Measurements from ENCODE around the gene NAA80.
"Not testable (repeated sequence)": the region's sequence is repeated elsewhere in the genome, so short reads cannot be mapped to it uniquely, and the experiment has no call there.

NAA80 gene

DNA sequence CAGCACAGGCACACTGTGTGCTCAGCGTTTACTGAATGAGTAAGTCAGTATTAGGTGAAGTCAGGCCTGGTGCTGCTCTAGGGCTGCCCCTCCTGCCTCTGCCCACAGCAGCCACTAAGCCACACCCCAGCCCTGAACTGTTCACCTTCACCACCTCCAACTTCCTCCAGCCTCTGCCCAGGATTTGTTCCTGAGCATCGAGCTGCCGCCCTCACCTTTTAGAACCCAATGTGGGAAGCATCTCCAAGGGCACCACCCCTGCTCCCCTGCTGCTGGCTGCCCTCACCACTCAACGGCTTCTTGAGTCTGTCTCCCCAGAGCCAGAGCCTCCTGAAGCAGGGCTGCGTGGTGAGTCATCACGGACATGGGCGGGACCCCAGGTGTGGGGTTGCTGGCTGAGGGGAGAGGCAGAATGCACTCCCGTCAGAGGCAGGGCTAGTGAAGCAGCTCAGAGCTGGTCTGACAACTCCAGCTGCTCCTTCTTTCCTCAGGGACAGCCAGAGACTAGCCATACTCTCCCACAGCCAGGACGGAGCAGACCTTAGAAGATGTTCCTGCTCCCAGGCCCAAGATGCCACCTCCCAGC is 17.5 kb upstream of the NAA80 start:
- intact Hi-C loops (cut with DNase I; ENCODE audit: low total_unique reads): no loop called here
- Histone ChIP-seq H3K27me3 (no peaks in the 10 kb centered on the region), H3K4me3 (no peak overlapping the region), H3K36me3 (peaks cover 0 to 24% (median 18%) of the 10 kb centered on the region in 3 donors), H3K27ac (no peak overlapping the region), H3K4me1 (peaks cover 0 to 45% (median 23%) of the 10 kb centered on the region in 4 donors), H3K9me3 (no peaks in the 10 kb centered on the region)
- DNase-seq: no peak
- TF ChIP-seq, protein P1, sequence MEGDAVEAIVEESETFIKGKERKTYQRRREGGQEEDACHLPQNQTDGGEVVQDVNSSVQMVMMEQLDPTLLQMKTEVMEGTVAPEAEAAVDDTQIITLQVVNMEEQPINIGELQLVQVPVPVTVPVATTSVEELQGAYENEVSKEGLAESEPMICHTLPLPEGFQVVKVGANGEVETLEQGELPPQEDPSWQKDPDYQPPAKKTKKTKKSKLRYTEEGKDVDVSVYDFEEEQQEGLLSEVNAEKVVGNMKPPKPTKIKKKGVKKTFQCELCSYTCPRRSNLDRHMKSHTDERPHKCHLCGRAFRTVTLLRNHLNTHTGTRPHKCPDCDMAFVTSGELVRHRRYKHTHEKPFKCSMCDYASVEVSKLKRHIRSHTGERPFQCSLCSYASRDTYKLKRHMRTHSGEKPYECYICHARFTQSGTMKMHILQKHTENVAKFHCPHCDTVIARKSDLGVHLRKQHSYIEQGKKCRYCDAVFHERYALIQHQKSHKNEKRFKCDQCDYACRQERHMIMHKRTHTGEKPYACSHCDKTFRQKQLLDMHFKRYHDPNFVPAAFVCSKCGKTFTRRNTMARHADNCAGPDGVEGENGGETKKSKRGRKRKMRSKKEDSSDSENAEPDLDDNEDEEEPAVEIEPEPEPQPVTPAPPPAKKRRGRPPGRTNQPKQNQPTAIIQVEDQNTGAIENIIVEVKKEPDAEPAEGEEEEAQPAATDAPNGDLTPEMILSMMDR (IDR thresholded peaks at IDR 0.05): no peak

DNA sequence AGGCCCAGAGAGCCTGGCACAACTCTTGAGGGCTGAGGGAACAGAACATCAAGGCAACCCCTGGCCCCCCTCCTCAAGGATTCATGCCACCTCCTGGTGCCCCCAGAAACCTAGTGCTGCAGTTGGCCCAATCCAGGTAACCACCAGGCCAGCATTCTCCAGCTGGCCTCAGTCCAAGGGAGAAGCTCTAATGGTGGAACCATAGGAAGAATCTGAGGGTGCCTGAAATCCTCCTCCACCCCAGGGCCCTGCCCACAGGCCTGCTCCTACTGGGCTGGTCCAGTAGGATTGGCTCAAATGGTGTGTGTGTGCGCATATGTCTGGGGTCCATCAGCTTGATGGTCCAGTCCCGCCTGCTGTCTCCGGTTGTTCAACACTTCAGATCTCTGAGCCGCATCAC is 15.6 kb upstream of the NAA80 start:
- Histone ChIP-seq H3K36me3 (peaks cover 0 to 24% (median 18%) of the 10 kb centered on the region in 3 donors), H3K9me3 (no peaks in the 10 kb centered on the region), H3K4me1 (peaks cover 0 to 33% (median 13%) of the 10 kb centered on the region in 4 donors), H3K4me3 (no peak overlapping the region), H3K27me3 (no peaks in the 10 kb centered on the region), H3K27ac (no peak overlapping the region)
- intact Hi-C loops (cut with DNase I; ENCODE audit: low total_unique reads): no loop called here
- DNase-seq: no peak
- TF ChIP-seq, protein P1 (IDR thresholded peaks at IDR 0.05): no peak

DNA sequence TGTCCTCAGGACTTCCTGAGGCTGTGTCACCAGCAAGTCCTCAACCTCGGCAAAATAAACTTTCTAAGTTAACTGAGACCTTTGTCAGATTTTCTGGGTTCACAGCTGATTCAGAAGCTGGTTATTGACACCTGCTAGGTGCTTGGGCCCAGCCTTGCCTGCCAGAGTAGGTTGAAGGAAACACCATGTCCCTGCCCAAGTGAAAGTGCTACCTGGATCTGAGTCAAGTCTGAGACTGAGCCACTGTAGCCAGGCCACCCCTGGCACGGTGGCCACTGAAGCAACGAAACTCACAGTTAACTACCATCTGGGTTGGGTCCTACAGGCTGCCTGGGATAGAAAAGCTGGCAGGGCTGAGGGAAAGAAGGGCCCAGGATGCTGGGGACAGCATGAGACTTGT is 15.1 kb upstream of the NAA80 start:
- H3K4me1 ChIP-seq: peaks cover 0 to 30% (median 9%) of the 10 kb centered on the region in 4 donors
- TF ChIP-seq, protein P1 (IDR thresholded peaks at IDR 0.05): no peak
- no peak for DNase-seq
- H3K9me3 ChIP-seq: no peaks in the 10 kb centered on the region
- no peaks in the 10 kb centered on the region for H3K27me3 ChIP-seq
- intact Hi-C loops (cut with DNase I; ENCODE audit: low total_unique reads): no loop called here
- no peak overlapping the region for H3K4me3 ChIP-seq
- peaks cover 0 to 24% (median 18%) of the 10 kb centered on the region in 3 donors for H3K36me3 ChIP-seq
- H3K27ac ChIP-seq: no peak overlapping the region

DNA sequence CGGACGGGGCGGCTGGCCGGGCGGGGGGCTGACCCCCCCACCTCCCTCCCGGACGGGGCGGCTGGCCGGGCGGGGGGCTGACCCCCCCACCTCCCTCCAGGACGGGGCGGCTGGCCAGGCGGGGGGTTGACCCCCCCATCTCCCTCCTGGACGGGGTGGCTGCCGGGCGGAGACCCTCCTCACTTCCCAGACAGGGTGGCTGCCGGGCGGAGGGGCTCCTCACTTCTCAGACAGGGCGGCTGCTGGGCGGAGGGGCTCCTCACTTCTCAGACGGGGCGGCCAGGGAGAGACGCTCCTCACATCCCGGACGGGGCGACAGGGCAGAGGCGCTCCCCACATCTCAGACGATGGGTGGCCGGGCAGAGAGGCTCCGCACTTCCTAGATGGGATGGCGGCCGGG is 12.8 kb upstream of the NAA80 start:
- H3K4me1 ChIP-seq; H3K9me3 ChIP-seq; DNase-seq; H3K4me3 ChIP-seq; H3K27me3 ChIP-seq; H3K27ac ChIP-seq; intact Hi-C loops (cut with DNase I; ENCODE audit: low total_unique reads): not testable (repeated sequence)
- H3K36me3 ChIP-seq: peaks cover 0 to 13% (median 4%) of the 10 kb centered on the region in 3 donors

DNA sequence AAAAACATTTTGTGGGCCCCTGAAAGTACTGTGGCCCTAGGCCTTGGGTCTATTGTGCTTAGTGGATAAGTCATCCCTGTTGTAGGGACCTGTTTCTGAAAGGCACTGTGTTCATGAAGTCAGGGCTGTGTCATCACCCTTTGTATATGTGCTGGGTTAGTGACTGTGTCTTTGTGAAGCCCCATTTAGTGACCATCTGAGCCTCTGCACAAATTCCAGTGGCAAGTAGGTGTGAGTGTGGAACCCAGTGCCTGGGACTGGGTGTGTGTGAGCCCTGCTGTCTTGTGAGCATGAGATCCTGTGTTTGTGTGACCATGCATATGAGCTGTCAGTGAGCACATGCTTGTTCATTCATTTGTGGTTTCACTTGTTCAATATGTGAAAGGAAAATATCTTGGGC is 5.4 kb upstream of the NAA80 start:
- no peaks in the 10 kb centered on the region for H3K36me3 ChIP-seq
- H3K27ac ChIP-seq: no peak overlapping the region
- H3K4me3 ChIP-seq: no peak overlapping the region
- TF ChIP-seq, protein P1 (IDR thresholded peaks at IDR 0.05): no peak
- intact Hi-C loops (cut with DNase I; ENCODE audit: low total_unique reads): no loop called here
- no peaks in the 10 kb centered on the region for H3K9me3 ChIP-seq
- H3K27me3 ChIP-seq: no peaks in the 10 kb centered on the region
- no peak for DNase-seq
- H3K4me1 ChIP-seq: peaks cover 8 to 25% (median 17%) of the 10 kb centered on the region in 4 donors

DNA sequence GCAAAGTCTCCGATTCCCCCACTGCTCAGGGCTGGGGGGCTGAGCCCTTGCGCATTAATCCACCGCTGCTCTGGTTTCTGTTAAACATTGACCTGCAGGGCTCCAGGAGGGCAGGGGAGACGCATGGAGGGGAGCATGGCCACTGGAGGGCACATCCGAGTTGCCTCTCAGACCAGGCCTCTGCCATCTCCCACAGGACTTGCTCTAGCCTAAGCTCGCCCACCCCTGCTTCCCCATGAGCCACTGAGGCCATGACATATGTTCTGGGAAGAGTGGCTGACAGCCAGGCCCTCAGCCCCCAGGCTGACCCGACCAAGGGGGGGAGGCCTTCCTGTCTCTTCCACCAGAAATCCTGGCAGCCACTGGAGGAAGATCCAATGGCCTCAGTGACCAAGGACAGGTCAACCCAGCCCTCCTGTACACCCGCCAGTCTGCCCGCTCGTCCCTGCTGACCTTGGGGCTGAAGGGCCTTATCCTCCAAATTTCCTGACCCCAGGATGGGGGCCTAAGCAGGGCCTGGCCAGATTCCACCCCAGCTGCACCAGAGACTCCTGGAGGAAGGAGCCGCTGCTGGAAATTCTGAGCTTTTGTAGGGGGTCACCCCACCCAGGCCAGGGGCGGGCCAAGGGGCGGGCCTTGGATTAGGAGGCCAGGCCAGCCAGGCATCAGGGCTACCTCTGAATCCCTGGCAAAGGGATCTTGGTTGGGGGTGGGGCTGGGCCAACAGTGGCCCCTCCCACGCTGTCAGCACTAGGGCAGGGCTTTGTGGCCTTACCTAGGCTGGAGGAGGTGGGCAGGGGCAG is 4.0 kb upstream of the NAA80 start, which contains the start of gene HYAL1:
Gene HYAL1 (minus strand): TSS at position 562 of the 803 bp plus-strand sequence. CDS start 618 bp downstream, outside the sequence.
- no peak for DNase-seq
- Histone ChIP-seq H3K27me3 (no peaks in the 10 kb centered on the region), H3K27ac (peak within 1 kb of the TSS in 1 of 2 donors; percentile 25), H3K4me3 (peak within 1 kb of the TSS in 1 of 2 donors; percentile 9), H3K36me3 (no peaks in the 10 kb centered on the region), H3K4me1 (peaks cover 8 to 32% (median 25%) of the 10 kb centered on the region in 4 donors), H3K9me3 (no peaks in the 10 kb centered on the region)
- TF ChIP-seq, protein P1 (IDR thresholded peaks at IDR 0.05): no peak
- intact Hi-C loops (cut with DNase I; ENCODE audit: low total_unique reads): no loop called here
